ENCODE measurements around the gene IRF8. TPM values are rescaled to one million over a fixed set of nuclear protein-coding genes. Genes with fewer than 3 reads are reported as not detected.

The IRF8 gene
- total RNA-seq, 1 donor from 2014 or later, result 1.5 TPM

GRCh38 chr16:85878407-85878806 lies 20.6 kb upstream of the IRF8 start:
- no peak for TF ChIP-seq CTCF (IDR thresholded peaks at IDR 0.05; ENCODE audit: unreplicated experiment)
- no peaks in the 10 kb centered on the region for H3K4me1 Mint-ChIP-seq (ENCODE audit: unreplicated experiment)
- no peaks in the 10 kb centered on the region for H3K36me3 Mint-ChIP-seq (ENCODE audit: low read depth, unreplicated experiment)
- DNase-seq (ENCODE audit: low spot score), result no peak
- H3K4me3 Mint-ChIP-seq (ENCODE audit: unreplicated experiment), result no peak overlapping the region
- no peak overlapping the region for H3K27ac Mint-ChIP-seq (ENCODE audit: unreplicated experiment)
- no peaks in the 10 kb centered on the region for H3K9me3 Mint-ChIP-seq (ENCODE audit: unreplicated experiment)
- H3K27me3 Mint-ChIP-seq (ENCODE audit: unreplicated experiment), result peaks cover 5% of the 10 kb centered on the region

- DNase-seq (ENCODE audit: low spot score), result peak; percentile 24
- no peaks in the 10 kb centered on the region for H3K9me3 Mint-ChIP-seq (ENCODE audit: unreplicated experiment)
- H3K36me3 Mint-ChIP-seq (ENCODE audit: low read depth, unreplicated experiment), result no peaks in the 10 kb centered on the region
- H3K4me3 Mint-ChIP-seq (ENCODE audit: unreplicated experiment), result no peak overlapping the region
- peaks cover 5% of the 10 kb centered on the region for H3K27me3 Mint-ChIP-seq (ENCODE audit: unreplicated experiment)
- TF ChIP-seq CTCF (IDR thresholded peaks at IDR 0.05; ENCODE audit: unreplicated experiment), result no peak
- H3K27ac Mint-ChIP-seq (ENCODE audit: unreplicated experiment), result no peak overlapping the region
- no peaks in the 10 kb centered on the region for H3K4me1 Mint-ChIP-seq (ENCODE audit: unreplicated experiment)
Measured at GRCh38 chr16:85878875-85879274, 20.1 kb upstream of the IRF8 start.

- no peak for DNase-seq (ENCODE audit: low spot score)
- Mint-ChIP-seq H3K27me3 (ENCODE audit: unreplicated experiment) (peaks cover 2% of the 10 kb centered on the region), H3K4me1 (ENCODE audit: unreplicated experiment) (no peaks in the 10 kb centered on the region), H3K27ac (ENCODE audit: unreplicated experiment) (no peak overlapping the region), H3K9me3 (ENCODE audit: unreplicated experiment) (no peaks in the 10 kb centered on the region), H3K36me3 (ENCODE audit: low read depth, unreplicated experiment) (no peaks in the 10 kb centered on the region), H3K4me3 (ENCODE audit: unreplicated experiment) (no peak overlapping the region)
- TF ChIP-seq CTCF (IDR thresholded peaks at IDR 0.05; ENCODE audit: unreplicated experiment), result no peak
Measured at GRCh38 chr16:85879549-85879948, 19.4 kb upstream of the IRF8 start.

- no peak for TF ChIP-seq CTCF (IDR thresholded peaks at IDR 0.05; ENCODE audit: unreplicated experiment)
- Mint-ChIP-seq H3K4me1 (ENCODE audit: unreplicated experiment) (no peaks in the 10 kb centered on the region), H3K27me3 (ENCODE audit: unreplicated experiment) (peaks cover 3% of the 10 kb centered on the region), H3K4me3 (ENCODE audit: unreplicated experiment) (no peak overlapping the region), H3K27ac (ENCODE audit: unreplicated experiment) (no peak overlapping the region), H3K36me3 (ENCODE audit: low read depth, unreplicated experiment) (no peaks in the 10 kb centered on the region), H3K9me3 (ENCODE audit: unreplicated experiment) (no peaks in the 10 kb centered on the region)
- no peak for DNase-seq (ENCODE audit: low spot score)
Measured at GRCh38 chr16:85879975-85880831, 18.8 kb upstream of the IRF8 start.

GRCh38 chr16:85880861-85881260 lies 18.1 kb upstream of the IRF8 start:
- Mint-ChIP-seq H3K9me3 (ENCODE audit: unreplicated experiment) (no peaks in the 10 kb centered on the region), H3K27ac (ENCODE audit: unreplicated experiment) (no peak overlapping the region), H3K4me1 (ENCODE audit: unreplicated experiment) (no peaks in the 10 kb centered on the region), H3K27me3 (ENCODE audit: unreplicated experiment) (peaks cover 3% of the 10 kb centered on the region), H3K4me3 (ENCODE audit: unreplicated experiment) (no peak overlapping the region), H3K36me3 (ENCODE audit: low read depth, unreplicated experiment) (no peaks in the 10 kb centered on the region)
- no peak for DNase-seq (ENCODE audit: low spot score)
- TF ChIP-seq CTCF (IDR thresholded peaks at IDR 0.05; ENCODE audit: unreplicated experiment), result no peak
